ENCODE results near the gene GRK4.

DNA sequence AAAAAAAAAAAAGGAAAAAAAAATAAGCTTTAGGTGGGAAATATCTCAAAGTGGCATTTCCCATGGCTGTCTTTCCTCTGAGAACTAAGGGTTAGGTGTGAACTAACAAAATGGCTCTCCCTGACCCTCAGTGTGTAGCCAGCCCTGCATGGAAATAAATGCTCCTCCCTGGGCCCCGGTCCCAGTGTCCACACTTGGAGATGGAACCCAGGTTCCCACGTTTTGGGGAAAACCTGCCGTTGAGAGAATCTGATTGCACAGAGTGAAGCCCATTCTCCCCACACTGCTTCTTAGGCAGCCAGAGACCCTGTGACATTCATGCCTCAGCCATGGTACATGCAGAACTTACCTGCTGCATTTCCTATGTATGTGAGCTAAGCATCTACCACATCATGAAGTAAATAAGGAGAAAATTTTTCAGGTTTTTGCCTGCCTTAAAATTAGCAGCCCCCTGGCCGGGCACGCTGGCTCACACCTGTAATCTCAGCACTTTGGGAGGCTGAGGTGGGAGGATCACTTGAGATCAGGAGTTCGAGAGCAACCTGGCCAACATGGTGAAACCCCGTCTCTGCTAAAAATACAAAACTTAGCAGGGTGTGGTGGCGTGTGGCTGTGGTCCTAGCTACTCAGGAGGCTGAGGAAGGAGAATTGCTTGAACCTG is 76.5 kb downstream of the GRK4 start:
- TF ChIP-seq, protein P1, sequence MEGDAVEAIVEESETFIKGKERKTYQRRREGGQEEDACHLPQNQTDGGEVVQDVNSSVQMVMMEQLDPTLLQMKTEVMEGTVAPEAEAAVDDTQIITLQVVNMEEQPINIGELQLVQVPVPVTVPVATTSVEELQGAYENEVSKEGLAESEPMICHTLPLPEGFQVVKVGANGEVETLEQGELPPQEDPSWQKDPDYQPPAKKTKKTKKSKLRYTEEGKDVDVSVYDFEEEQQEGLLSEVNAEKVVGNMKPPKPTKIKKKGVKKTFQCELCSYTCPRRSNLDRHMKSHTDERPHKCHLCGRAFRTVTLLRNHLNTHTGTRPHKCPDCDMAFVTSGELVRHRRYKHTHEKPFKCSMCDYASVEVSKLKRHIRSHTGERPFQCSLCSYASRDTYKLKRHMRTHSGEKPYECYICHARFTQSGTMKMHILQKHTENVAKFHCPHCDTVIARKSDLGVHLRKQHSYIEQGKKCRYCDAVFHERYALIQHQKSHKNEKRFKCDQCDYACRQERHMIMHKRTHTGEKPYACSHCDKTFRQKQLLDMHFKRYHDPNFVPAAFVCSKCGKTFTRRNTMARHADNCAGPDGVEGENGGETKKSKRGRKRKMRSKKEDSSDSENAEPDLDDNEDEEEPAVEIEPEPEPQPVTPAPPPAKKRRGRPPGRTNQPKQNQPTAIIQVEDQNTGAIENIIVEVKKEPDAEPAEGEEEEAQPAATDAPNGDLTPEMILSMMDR (IDR thresholded peaks at IDR 0.05): no peak
- no peak for TF ChIP-seq POLR2A (IDR thresholded peaks at IDR 0.05)
